ENCODE measurements around the gene HOXA5. TPM values are rescaled to one million over a fixed set of nuclear protein-coding genes. Genes with fewer than 3 reads are reported as not detected.

Gene HOXA5
- total RNA-seq, 2 experiments from 2014 or later: not detected

- ATAC-seq: no peak
- H3K36me3 Mint-ChIP-seq (ENCODE audit: low read depth): no peaks in the 10 kb centered on the region
- CTCF ChIA-PET: interaction anchor here (0.6 to 3.2 kb wide), 9 partner anchors 8 to 1231 kb away, joined by 3 to 22 read pairs (median 3); partner anchors contain the start of genes EVX1 and HOXA13
- peaks cover 37% of the 10 kb centered on the region for H3K4me1 Mint-ChIP-seq
- no peak for DNase-seq
- intact Hi-C loops (cut with DNase I, micrococcal nuclease): loop anchor here (2.0 to 5.0 kb wide), 2 partner anchors 14 to 35 kb away; partner anchors contain the start of genes HOXA3 (in 2 of the 2) and HOXA13 (in 1 of the 2)
- H3K27ac Mint-ChIP-seq: no peak overlapping the region
- no peak overlapping the region for H3K4me3 Mint-ChIP-seq
- POLR2A ChIA-PET: interaction anchor here (1.2 kb wide), 1 partner anchor 60 kb away, joined by 5 read pairs; no protein-coding TSS in a partner anchor
- H3K27me3 Mint-ChIP-seq: peaks cover 75% of the 10 kb centered on the region
- H3K9me3 Mint-ChIP-seq (ENCODE audit: low read depth): no peaks in the 10 kb centered on the region
These were observed 43.4 kb upstream of the HOXA5 start for GRCh38 chr7:27186668-27187474.

- Mint-ChIP-seq H3K9me3 (ENCODE audit: low read depth) (no peaks in the 10 kb centered on the region), H3K27ac (no peak overlapping the region), H3K36me3 (ENCODE audit: low read depth) (no peaks in the 10 kb centered on the region), H3K4me1 (peaks cover 37% of the 10 kb centered on the region), H3K27me3 (peaks cover 72% of the 10 kb centered on the region), H3K4me3 (peak overlapping the region; percentile 69)
- CTCF ChIA-PET: interaction anchor here (0.5 to 3.2 kb wide), 7 partner anchors 9 to 1230 kb away, joined by 3 to 22 read pairs (median 3); no protein-coding TSS in a partner anchor
- DNase-seq (no peak), ATAC-seq (no peak)
- intact Hi-C loops (cut with DNase I, micrococcal nuclease): loop anchor here (2.0 to 5.0 kb wide), 3 partner anchors 15 to 34 kb away; partner anchors contain the start of genes HOXA3 (in 2 of the 2) and HOXA13 (in 1 of the 2)
- POLR2A ChIA-PET: interaction anchor here (0.7 kb wide), 1 partner anchor 137 kb away, joined by 3 read pairs; no protein-coding TSS in a partner anchor
These were observed 42.6 kb upstream of the HOXA5 start for GRCh38 chr7:27185854-27186667.

GRCh38 chr7:27185013-27185853, 41.8 kb upstream of the HOXA5 start, which contains the start of gene HOXA11:
HOXA11 (minus strand) TSS chr7:27185232; CDS start chr7:27185144, 88 bp downstream.
- Mint-ChIP-seq H3K27me3 (peaks cover 70% of the 10 kb centered on the region), H3K27ac (peak within 1 kb of the TSS; percentile 6), H3K36me3 (ENCODE audit: low read depth) (no peaks in the 10 kb centered on the region), H3K9me3 (ENCODE audit: low read depth) (no peaks in the 10 kb centered on the region), H3K4me1 (peaks cover 37% of the 10 kb centered on the region), H3K4me3 (peak within 1 kb of the TSS; percentile 69)
- ATAC-seq (no peak), DNase-seq (no peak)
- intact Hi-C loops (cut with DNase I, micrococcal nuclease): loop anchor here (2.0 to 5.0 kb wide), 2 partner anchors 16 to 33 kb away; partner anchors contain the start of gene HOXA3 (in 2 of the 2)
- CTCF ChIA-PET: interaction anchor here (0.5 to 3.2 kb wide), 7 partner anchors 10 to 979 kb away, joined by 3 to 22 read pairs (median 3); no protein-coding TSS in a partner anchor
- POLR2A ChIA-PET: interaction anchor here (0.7 kb wide), 2 partner anchors 9 to 138 kb away, joined by 3 to 5 read pairs; no protein-coding TSS in a partner anchor

DNA sequence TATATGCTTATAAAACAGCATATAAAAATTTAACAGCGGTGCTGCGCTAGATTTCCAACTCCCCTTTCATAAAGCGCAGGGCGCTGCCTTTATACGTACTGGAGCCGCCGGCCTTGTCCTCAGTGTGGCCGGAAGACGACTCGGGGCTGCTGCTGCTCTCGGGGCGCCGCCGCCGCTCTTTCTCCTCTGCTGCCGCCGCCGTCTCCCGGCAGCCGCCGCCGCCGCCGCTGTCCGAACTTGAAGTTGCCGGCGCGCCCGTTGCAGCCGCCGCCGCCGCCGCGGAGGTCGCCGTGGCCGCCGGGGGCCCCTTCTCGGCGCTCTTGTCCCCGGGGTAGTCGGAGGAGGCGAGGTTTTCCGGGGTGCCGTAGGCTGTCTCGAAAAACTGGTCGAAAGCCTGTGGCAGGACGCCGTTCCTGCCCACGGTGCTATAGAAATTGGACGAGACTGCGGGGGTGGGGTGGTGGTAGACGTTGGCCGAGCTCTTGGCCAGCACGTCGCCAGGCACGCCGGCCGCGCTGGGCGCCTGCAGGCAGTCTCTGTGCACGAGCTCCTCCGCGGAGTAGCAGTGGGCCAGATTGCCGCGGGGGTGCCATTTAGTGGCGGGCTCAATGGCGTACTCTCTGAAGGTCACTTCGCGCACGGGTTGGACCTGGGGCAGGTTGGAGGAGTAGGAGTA, 41.0 kb upstream of the HOXA5 start:
- ATAC-seq: peak; percentile 33
- POLR2A ChIA-PET: interaction anchor here (0.7 kb wide), 1 partner anchor 8 kb away, joined by 5 read pairs; no protein-coding TSS in a partner anchor
- Mint-ChIP-seq H3K27ac (peak overlapping the region; percentile 6), H3K27me3 (peaks cover 67% of the 10 kb centered on the region), H3K36me3 (ENCODE audit: low read depth) (no peaks in the 10 kb centered on the region), H3K4me3 (peak overlapping the region; percentile 69), H3K9me3 (ENCODE audit: low read depth) (no peaks in the 10 kb centered on the region), H3K4me1 (peaks cover 41% of the 10 kb centered on the region)
- CTCF ChIA-PET: interaction anchor here (0.5 to 1.8 kb wide), 8 partner anchors 11 to 896 kb away, joined by 3 to 11 read pairs (median 3); no protein-coding TSS in a partner anchor
- intact Hi-C loops (cut with DNase I, micrococcal nuclease): loop anchor here (1.0 to 5.0 kb wide), 3 partner anchors 16 to 32 kb away; partner anchors contain the start of gene HOXA3 (in 2 of the 2)
- DNase-seq: no peak

- H3K36me3 Mint-ChIP-seq (ENCODE audit: low read depth): no peaks in the 10 kb centered on the region
- H3K9me3 Mint-ChIP-seq (ENCODE audit: low read depth): no peaks in the 10 kb centered on the region
- H3K4me3 Mint-ChIP-seq: peak overlapping the region; percentile 69
- ChIA-PET POLR2A (no interaction called here), CTCF (interaction anchor here (0.5 to 1.8 kb wide), 5 partner anchors 12 to 1806 kb away, joined by 3 to 11 read pairs (median 3); no protein-coding TSS in a partner anchor)
- H3K4me1 Mint-ChIP-seq: peaks cover 40% of the 10 kb centered on the region
- H3K27me3 Mint-ChIP-seq: peaks cover 71% of the 10 kb centered on the region
- ATAC-seq (no peak), DNase-seq (no peak)
- H3K27ac Mint-ChIP-seq: no peak overlapping the region
- intact Hi-C loops (cut with DNase I, micrococcal nuclease): loop anchor here (1.0 to 2.0 kb wide), 2 partner anchors 15 to 18 kb away; no protein-coding TSS in a partner anchor
These were observed 40.3 kb upstream of the HOXA5 start for GRCh38 chr7:27183682-27184336.

- intact Hi-C loops (cut with DNase I, micrococcal nuclease): no loop called here
- no peaks in the 10 kb centered on the region for H3K9me3 Mint-ChIP-seq (ENCODE audit: low read depth)
- ATAC-seq (no peak), DNase-seq (no peak)
- no peak overlapping the region for H3K27ac Mint-ChIP-seq
- H3K4me3 Mint-ChIP-seq: no peak overlapping the region
- ChIA-PET CTCF (interaction anchor here (0.5 to 1.8 kb wide), 5 partner anchors 13 to 1807 kb away, joined by 3 to 11 read pairs (median 3); partner anchors contain the start of gene HOXA7), POLR2A (no interaction called here)
- H3K36me3 Mint-ChIP-seq (ENCODE audit: low read depth): no peaks in the 10 kb centered on the region
- H3K27me3 Mint-ChIP-seq: peaks cover 66% of the 10 kb centered on the region
- peaks cover 33% of the 10 kb centered on the region for H3K4me1 Mint-ChIP-seq
These were observed 39.6 kb upstream of the HOXA5 start for GRCh38 chr7:27182861-27183681.

GRCh38 chr7:27182285-27182841, 38.9 kb upstream of the HOXA5 start:
- H3K27ac Mint-ChIP-seq: no peak overlapping the region
- ChIA-PET CTCF (interaction anchor here (0.7 to 1.2 kb wide), 5 partner anchors 14 to 1290 kb away, joined by 3 to 4 read pairs (median 3); partner anchors contain the start of gene HOXA7), POLR2A (no interaction called here)
- peaks cover 27% of the 10 kb centered on the region for H3K4me1 Mint-ChIP-seq
- no peaks in the 10 kb centered on the region for H3K36me3 Mint-ChIP-seq (ENCODE audit: low read depth)
- H3K9me3 Mint-ChIP-seq (ENCODE audit: low read depth): no peaks in the 10 kb centered on the region
- intact Hi-C loops (cut with DNase I, micrococcal nuclease): no loop called here
- peaks cover 65% of the 10 kb centered on the region for H3K27me3 Mint-ChIP-seq
- H3K4me3 Mint-ChIP-seq: no peak overlapping the region
- DNase-seq: no peak
- ATAC-seq: no peak

GRCh38 chr7:27181795-27182275, 38.4 kb upstream of the HOXA5 start:
- intact Hi-C loops (cut with DNase I, micrococcal nuclease): no loop called here
- H3K36me3 Mint-ChIP-seq (ENCODE audit: low read depth): no peaks in the 10 kb centered on the region
- no peak for DNase-seq
- peaks cover 60% of the 10 kb centered on the region for H3K27me3 Mint-ChIP-seq
- ChIA-PET CTCF (interaction anchor here (0.7 to 1.2 kb wide), 5 partner anchors 14 to 1289 kb away, joined by 3 to 4 read pairs (median 3); partner anchors contain the start of gene HOXA7), POLR2A (no interaction called here)
- no peaks in the 10 kb centered on the region for H3K9me3 Mint-ChIP-seq (ENCODE audit: low read depth)
- H3K27ac Mint-ChIP-seq: no peak overlapping the region
- H3K4me1 Mint-ChIP-seq: peaks cover 25% of the 10 kb centered on the region
- no peak overlapping the region for H3K4me3 Mint-ChIP-seq
- ATAC-seq: no peak

Data from activated CD4-positive, alpha-beta T cell treated with anti-CD3 and anti-CD28 coated beads for 36 hours (primary cell).